GM12878 (cell line): Measurements from ENCODE around the gene NECTIN1. TPM values are rescaled to one million over a fixed set of nuclear protein-coding genes. Genes with fewer than 3 reads are reported as not detected.

Experiments
- ATAC-seq: fragments of 200-7000 bp; cut with Tn5 transposase; 3 replicates; pipeline ENCODE4 v1.9.1; 2020; ENCODE audit warnings: mild to moderate bottlenecking, moderate library complexity
- BruUV-seq: library from RNA; stranded (reverse); fragments of 400-500 nt; replicated peaks from 2 replicates; lab custom pipeline; 2021; lab: Mats Ljungman, UMichigan
- CTCF ChIA-PET: fragments of 300-600 bp; sonication (Branson Sonifier 250); formaldehyde crosslinking; extraction: SDS; loops from one replicate; lab custom pipeline; 2021; ENCODE audit warnings: inconsistent platforms; lab: Yijun Ruan, JAX
- POLR2A ChIA-PET: fragments of 350-600 bp; formaldehyde crosslinking; extraction: SDS; loops from one replicate; lab custom pipeline; 2021; ENCODE audit warnings: inconsistent platforms; lab: Charles Lee
- RAD21 ChIA-PET: fragments of 300-600 bp; sonication (Branson Sonifier 250); formaldehyde crosslinking; loops from one replicate; lab custom pipeline; 2023; ENCODE audit warnings: antibody characterized with exemption; ENCODE audit not compliant: unreplicated experiment; lab: Charles Lee
- SMC1A ChIA-PET: fragments of 300-600 bp; sonication (Branson Sonifier 250); formaldehyde crosslinking; loops from one replicate; lab custom pipeline; 2023; ENCODE audit not compliant: unreplicated experiment, uncharacterized antibody; lab: Charles Lee
- DNase-seq: peaks from one replicate; pipeline ENCODE4 v3.0.0-alpha.2; 2011; ENCODE audit warnings: low read depth, low spot score
- FAIRE-seq: peaks from 3 replicates; lab custom pipeline; 2011; peaks lifted over from hg19 to GRCh38; lab: Jason Lieb, UNC
- H2AFZ ChIP-seq: 2 replicates; pipeline ENCODE4 v1.6.0; 2011; ENCODE audit warnings: low read depth, low read length, control low read depth; ENCODE audit not compliant: control insufficient read depth
- H3K27ac ChIP-seq: 2 replicates; pipeline ENCODE4 v1.5.1; 2011; ENCODE audit warnings: control low read depth; ENCODE audit not compliant: control insufficient read depth, insufficient read depth
- H3K27me3 ChIP-seq, 2 experiments: replicated peaks in 1 of 2; 2 replicates each; pipeline versions ENCODE4 v1.6.0 to v1.6.1; 2011; ENCODE audit warnings: low read length in 1 of 2; ENCODE audit not compliant: control insufficient read depth in 2 of 2, insufficient read depth in 2 of 2
- H3K36me3 ChIP-seq, 2 experiments: 2 replicates each; pipeline ENCODE4 v1.5.1; 2011; ENCODE audit warnings: low read length in 1 of 2; ENCODE audit not compliant: control insufficient read depth in 2 of 2, insufficient read depth in 2 of 2
- H3K4me1 ChIP-seq: 2 replicates; pipeline ENCODE4 v1.6.1; 2011; ENCODE audit warnings: mild to moderate bottlenecking, low read length, moderate library complexity, mixed read lengths; ENCODE audit not compliant: control insufficient read depth, insufficient read depth
- H3K4me2 ChIP-seq: 2 replicates; pipeline ENCODE4 v1.6.0; 2011; ENCODE audit warnings: control low read depth; ENCODE audit not compliant: control insufficient read depth, insufficient read depth
- H3K4me3 ChIP-seq: fragments of 200-600 bp; sonication (generic); 2 replicates; pipeline ENCODE4 v1.5.1; 2016
- H3K79me2 ChIP-seq: 2 replicates; pipeline ENCODE4 v1.6.0; 2011; ENCODE audit warnings: low read length; ENCODE audit not compliant: control insufficient read depth, insufficient read depth
- H3K9ac ChIP-seq: 2 replicates; pipeline ENCODE4 v1.8.0; 2011; ENCODE audit warnings: low read length, control low read depth, mixed read lengths; ENCODE audit not compliant: control insufficient read depth, insufficient read depth
- H3K9me3 ChIP-seq: replicated peaks from 3 replicates; pipeline ENCODE4 v1.5.1; 2011; ENCODE audit warnings: mild to moderate bottlenecking, low read length; ENCODE audit not compliant: control insufficient read depth, insufficient read depth
- H4K20me1 ChIP-seq: 2 replicates; pipeline ENCODE4 v1.6.0; 2011; ENCODE audit not compliant: control insufficient read depth, insufficient read depth
- CREM ChIP-seq: IDR thresholded peaks from 2 replicates; pipeline ENCODE4 v1.6.1; 2014; ENCODE audit warnings: antibody characterized with exemption, low read depth
- POLR2A ChIP-seq: IDR thresholded peaks from 2 replicates; pipeline ENCODE4 v1.6.1; 2011; ENCODE audit warnings: low read depth, mild to moderate bottlenecking, low read length
- POLR2AphosphoS2 ChIP-seq: IDR thresholded peaks from 2 replicates; pipeline ENCODE4 v1.6.1; 2011; ENCODE audit warnings: low read depth, mild to moderate bottlenecking, low read length, improper control_type of control experiment, moderate library complexity
- RB1 ChIP-seq: fragments of 450-650 bp; formaldehyde crosslinking; IDR thresholded peaks from 2 replicates; pipeline ENCODE4 v1.6.1; 2017; ENCODE audit warnings: mild to moderate bottlenecking, borderline replicate concordance
- SMARCA5 ChIP-seq: fragments of 450-650 bp; IDR thresholded peaks from 2 replicates; pipeline ENCODE4 v1.6.1; 2017; ENCODE audit warnings: mild to moderate bottlenecking
- SRF ChIP-seq, 2 experiments: IDR thresholded peaks; 2 replicates each; pipeline ENCODE4 v1.6.1; 2011; ENCODE audit warnings: low read depth in 2 of 2, low read length in 2 of 2, mild to moderate bottlenecking in 1 of 2, moderate library complexity in 1 of 2
- STAT1 ChIP-seq: fragments of 450-650 bp; conservative IDR thresholded peaks from 2 replicates; pipeline ENCODE4 v1.6.1; 2014; ENCODE audit warnings: antibody characterized with exemption, mild to moderate bottlenecking
- SUPT20H ChIP-seq: IDR thresholded peaks from 2 replicates; pipeline ENCODE4 v1.6.1; 2011; ENCODE audit warnings: low read depth, mild to moderate bottlenecking, low read length, moderate library complexity, borderline replicate concordance; ENCODE audit not compliant: control insufficient read depth
- TCF3 ChIP-seq: IDR thresholded peaks from 2 replicates; pipeline ENCODE4 v1.6.1; 2012; ENCODE audit warnings: low read depth, mild to moderate bottlenecking, low read length, borderline replicate concordance; ENCODE audit not compliant: insufficient read depth
- YY1 ChIP-seq: IDR thresholded peaks from 2 replicates; pipeline ENCODE4 v1.6.1; 2011; ENCODE audit warnings: low read depth, mild to moderate bottlenecking, low read length
- in situ Hi-C: fragments of 300-500 bp; cut with MboI; formaldehyde crosslinking; loops from 9 replicates; pipeline ENCODE4 v1.14.3; 2018; ENCODE audit warnings: mixed read lengths
- intact Hi-C: fragments of 100-400 bp; cut with micrococcal nuclease; formaldehyde crosslinking; loops from one replicate; pipeline ENCODE4 v1.14.2; 2022; ENCODE audit not compliant: unreplicated experiment
- polyA plus RNA-seq, 11 experiments: library from polyadenylated mRNA; depleted of rRNA in 4 of 11; unstranded in 6 of 11; stranded (reverse) in 5 of 11; fragments of >200 nt; fragmentation: Nextera tagmentation in 4 of 11; fragmentation: Illumina TruSeq in 1 of 11; extraction: Ambion mirVana in 4 of 11; extraction: Trizol in 1 of 11; gene quantifications; 1 replicate in 1 of 11; 2 replicates in 10 of 11; pipeline versions ENCODE4 v1.2.1 to v1.2.3, GENCODE V29; 2011 to 2016; ENCODE audit warnings: inconsistent platforms in 2 of 11, missing spikeins in 2 of 11, low read depth in 1 of 11
- total RNA-seq, 4 experiments: library from RNA; depleted of rRNA in 3 of 4; stranded (reverse); fragments of >200 nt in 3 of 4; fragmentation: Illumina TruSeq in 1 of 4; extraction: Trizol in 1 of 4; gene quantifications; 2 replicates each; pipeline versions ENCODE4 v1.2.1 to v1.2.3, GENCODE V29; 2013 to 2021

The NECTIN1 gene
- total and polyA plus RNA-seq, 10 of the 15 experiments (the other 5 are each of a cell fraction or from before 2014, with no cell fraction given): 0.97 to 9.2 (median 2.3) TPM

DNA sequence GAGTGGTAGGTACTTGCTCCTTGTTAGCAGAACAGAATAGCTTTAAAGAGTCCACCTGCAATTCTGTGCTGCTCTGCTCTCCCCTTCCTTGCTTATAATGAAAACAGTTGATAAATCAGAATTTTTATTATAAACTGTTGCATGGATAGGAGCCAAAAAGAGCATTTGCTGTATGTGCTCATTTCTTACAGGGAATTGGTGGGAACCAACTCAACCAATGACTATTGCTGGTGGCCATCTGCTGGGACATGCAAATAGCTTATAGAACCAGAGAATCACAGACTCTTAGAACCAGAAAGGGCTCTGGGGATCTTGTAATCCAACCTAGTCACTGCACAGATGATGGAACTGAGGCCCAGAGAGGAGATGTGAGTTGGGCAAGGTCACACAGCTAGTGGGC, 43.1 kb upstream of the NECTIN1 start:
- intact Hi-C loops: no loop called here
- Histone ChIP-seq H3K4me1 (no peaks in the 10 kb centered on the region), H3K27me3 (no peaks in the 10 kb centered on the region)
- SMC1A ChIA-PET: interaction anchor here (1.2 to 1.3 kb wide), 2 partner anchors 19 to 99 kb away, joined by 3 to 5 read pairs; no protein-coding TSS in a partner anchor
- no peak for ATAC-seq
- TF ChIP-seq TCF3 (no peak), SUPT20H (no peak), SRF (IDR thresholded peaks at IDR 0.05; ENCODE audit: low read depth in 2 of 2, low read length in 2 of 2) (no peak), CREM (no peak), YY1 (no peak), POLR2A (no peak), POLR2AphosphoS2 (no peak), SMARCA5 (no peak), RB1 (no peak), STAT1 (no peak)
- TF ChIP-seq, all 136 proteins: peak for 0
- no TSS peak for BruUV-seq
- in situ Hi-C loops: no loop called here
- RAD21 ChIA-PET: no interaction called here
- DNase-seq: no peak
- no peak overlapping the region for H3K9ac ChIP-seq
- no peak overlapping the region for H3K27ac ChIP-seq
- H3K36me3 ChIP-seq: no peaks in the 10 kb centered on the region; a peak in 1 of 4 replicates
- H4K20me1 ChIP-seq: 0 out of 2 replicates have a peak, but pooled peaks cover 4% of the 10 kb centered on the region
- H3K79me2 ChIP-seq: no peaks in the 10 kb centered on the region
- FAIRE-seq: no peak
- CTCF ChIA-PET: interaction anchor here (1.1 to 2.9 kb wide), 2 partner anchors 12 to 98 kb away, joined by 3 to 9 read pairs; no protein-coding TSS in a partner anchor
- H3K9me3 ChIP-seq: peaks cover under 1% of the 10 kb centered on the region; the same call in 2 of the 3 replicates
- POLR2A ChIA-PET: interaction anchor here (1.1 kb wide), 1 partner anchor 9 kb away, joined by 3 read pairs; no protein-coding TSS in a partner anchor
- H2AFZ ChIP-seq: no peak overlapping the region
- no peak overlapping the region for H3K4me2 ChIP-seq
- no peak overlapping the region for H3K4me3 ChIP-seq
